ENCODE results near the gene NCF4.

Gene NCF4

DNA sequence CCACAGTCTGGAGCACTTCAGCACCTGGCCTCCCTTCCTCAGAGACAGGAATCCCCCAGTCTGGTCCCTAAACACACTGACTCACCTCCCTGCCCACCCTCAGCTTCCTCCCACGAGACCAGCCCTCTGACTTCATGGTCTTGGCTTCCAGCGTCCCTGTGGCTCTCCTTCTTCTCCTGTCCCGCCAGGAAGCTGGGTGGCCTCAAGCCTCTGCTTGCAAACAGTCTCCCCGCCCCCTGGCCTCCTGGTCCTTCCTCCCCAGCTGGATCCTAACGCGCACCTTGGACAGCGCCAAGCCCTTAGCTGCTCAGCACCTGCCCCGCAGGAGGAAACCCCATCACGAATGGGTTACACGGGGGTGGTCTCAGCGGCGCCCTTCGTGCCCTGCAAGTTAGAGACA, 4.5 kb downstream of the NCF4 start:
- TF ChIP-seq OSR1 (CRISPR knock-in tag; IDR thresholded peaks at IDR 0.05), result no peak
- ATAC-seq, result no peak

DNA sequence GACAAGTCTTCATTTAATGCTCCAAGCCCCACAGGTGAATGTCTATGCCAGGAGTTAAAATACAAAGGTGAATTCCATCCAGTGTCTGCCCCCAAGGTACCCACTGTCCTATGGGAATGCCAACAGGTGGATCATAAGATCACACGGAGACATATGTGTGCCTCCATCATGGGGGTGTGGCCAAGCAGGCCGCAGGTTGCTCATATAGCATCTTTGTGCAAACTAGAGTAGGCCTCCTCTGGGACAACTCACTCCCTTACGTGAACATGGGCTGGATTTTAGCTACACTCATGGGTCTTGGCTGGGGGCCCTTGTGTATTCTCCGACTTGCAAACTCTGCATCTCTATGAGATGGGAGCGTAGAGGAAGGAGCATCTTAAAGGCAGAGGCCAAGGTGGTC, 6.9 kb downstream of the NCF4 start:
- no peak for ATAC-seq
- TF ChIP-seq, protein P1, sequence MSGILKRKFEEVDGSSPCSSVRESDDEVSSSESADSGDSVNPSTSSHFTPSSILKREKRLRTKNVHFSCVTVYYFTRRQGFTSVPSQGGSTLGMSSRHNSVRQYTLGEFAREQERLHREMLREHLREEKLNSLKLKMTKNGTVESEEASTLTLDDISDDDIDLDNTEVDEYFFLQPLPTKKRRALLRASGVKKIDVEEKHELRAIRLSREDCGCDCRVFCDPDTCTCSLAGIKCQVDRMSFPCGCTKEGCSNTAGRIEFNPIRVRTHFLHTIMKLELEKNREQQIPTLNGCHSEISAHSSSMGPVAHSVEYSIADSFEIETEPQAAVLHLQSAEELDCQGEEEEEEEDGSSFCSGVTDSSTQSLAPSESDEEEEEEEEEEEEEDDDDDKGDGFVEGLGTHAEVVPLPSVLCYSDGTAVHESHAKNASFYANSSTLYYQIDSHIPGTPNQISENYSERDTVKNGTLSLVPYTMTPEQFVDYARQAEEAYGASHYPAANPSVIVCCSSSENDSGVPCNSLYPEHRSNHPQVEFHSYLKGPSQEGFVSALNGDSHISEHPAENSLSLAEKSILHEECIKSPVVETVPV (CRISPR knock-in tag; IDR thresholded peaks at IDR 0.05), result no peak
- TF ChIP-seq ZFP3 (CRISPR knock-in tag; IDR thresholded peaks at IDR 0.05), result no peak
- TF ChIP-seq CSDC2 (CRISPR knock-in tag; IDR thresholded peaks at IDR 0.05), result no peak
- no peak for TF ChIP-seq TOX (CRISPR knock-in tag; IDR thresholded peaks at IDR 0.05; ENCODE audit: borderline replicate concordance)
- TF ChIP-seq PPARA (CRISPR knock-in tag; IDR thresholded peaks at IDR 0.05; ENCODE audit: borderline replicate concordance), result no peak
- TF ChIP-seq, protein P2, sequence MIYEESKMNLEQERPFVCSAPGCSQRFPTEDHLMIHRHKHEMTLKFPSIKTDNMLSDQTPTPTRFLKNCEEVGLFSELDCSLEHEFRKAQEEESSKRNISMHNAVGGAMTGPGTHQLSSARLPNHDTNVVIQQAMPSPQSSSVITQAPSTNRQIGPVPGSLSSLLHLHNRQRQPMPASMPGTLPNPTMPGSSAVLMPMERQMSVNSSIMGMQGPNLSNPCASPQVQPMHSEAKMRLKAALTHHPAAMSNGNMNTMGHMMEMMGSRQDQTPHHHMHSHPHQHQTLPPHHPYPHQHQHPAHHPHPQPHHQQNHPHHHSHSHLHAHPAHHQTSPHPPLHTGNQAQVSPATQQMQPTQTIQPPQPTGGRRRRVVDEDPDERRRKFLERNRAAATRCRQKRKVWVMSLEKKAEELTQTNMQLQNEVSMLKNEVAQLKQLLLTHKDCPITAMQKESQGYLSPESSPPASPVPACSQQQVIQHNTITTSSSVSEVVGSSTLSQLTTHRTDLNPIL (CRISPR knock-in tag; IDR thresholded peaks at IDR 0.05; ENCODE audit: low read depth), result no peak
- no peak for TF ChIP-seq BACH2 (CRISPR knock-in tag; IDR thresholded peaks at IDR 0.05; ENCODE audit: borderline replicate concordance)
- no peak for TF ChIP-seq OSR1 (CRISPR knock-in tag; IDR thresholded peaks at IDR 0.05)
- TF ChIP-seq, protein P3, sequence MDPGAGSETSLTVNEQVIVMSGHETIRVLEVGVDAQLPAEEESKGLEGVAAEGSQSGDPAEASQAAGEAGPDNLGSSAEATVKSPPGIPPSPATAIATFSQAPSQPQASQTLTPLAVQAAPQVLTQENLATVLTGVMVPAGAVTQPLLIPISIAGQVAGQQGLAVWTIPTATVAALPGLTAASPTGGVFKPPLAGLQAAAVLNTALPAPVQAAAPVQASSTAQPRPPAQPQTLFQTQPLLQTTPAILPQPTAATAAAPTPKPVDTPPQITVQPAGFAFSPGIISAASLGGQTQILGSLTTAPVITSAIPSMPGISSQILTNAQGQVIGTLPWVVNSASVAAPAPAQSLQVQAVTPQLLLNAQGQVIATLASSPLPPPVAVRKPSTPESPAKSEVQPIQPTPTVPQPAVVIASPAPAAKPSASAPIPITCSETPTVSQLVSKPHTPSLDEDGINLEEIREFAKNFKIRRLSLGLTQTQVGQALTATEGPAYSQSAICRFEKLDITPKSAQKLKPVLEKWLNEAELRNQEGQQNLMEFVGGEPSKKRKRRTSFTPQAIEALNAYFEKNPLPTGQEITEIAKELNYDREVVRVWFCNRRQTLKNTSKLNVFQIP (CRISPR knock-in tag; IDR thresholded peaks at IDR 0.05; ENCODE audit: borderline replicate concordance, low read depth), result no peak
- TF ChIP-seq SNAI2 (CRISPR knock-in tag; IDR thresholded peaks at IDR 0.05), result no peak
- no peak for TF ChIP-seq ISL1 (CRISPR knock-in tag; IDR thresholded peaks at IDR 0.05)
- TF ChIP-seq, protein P4, sequence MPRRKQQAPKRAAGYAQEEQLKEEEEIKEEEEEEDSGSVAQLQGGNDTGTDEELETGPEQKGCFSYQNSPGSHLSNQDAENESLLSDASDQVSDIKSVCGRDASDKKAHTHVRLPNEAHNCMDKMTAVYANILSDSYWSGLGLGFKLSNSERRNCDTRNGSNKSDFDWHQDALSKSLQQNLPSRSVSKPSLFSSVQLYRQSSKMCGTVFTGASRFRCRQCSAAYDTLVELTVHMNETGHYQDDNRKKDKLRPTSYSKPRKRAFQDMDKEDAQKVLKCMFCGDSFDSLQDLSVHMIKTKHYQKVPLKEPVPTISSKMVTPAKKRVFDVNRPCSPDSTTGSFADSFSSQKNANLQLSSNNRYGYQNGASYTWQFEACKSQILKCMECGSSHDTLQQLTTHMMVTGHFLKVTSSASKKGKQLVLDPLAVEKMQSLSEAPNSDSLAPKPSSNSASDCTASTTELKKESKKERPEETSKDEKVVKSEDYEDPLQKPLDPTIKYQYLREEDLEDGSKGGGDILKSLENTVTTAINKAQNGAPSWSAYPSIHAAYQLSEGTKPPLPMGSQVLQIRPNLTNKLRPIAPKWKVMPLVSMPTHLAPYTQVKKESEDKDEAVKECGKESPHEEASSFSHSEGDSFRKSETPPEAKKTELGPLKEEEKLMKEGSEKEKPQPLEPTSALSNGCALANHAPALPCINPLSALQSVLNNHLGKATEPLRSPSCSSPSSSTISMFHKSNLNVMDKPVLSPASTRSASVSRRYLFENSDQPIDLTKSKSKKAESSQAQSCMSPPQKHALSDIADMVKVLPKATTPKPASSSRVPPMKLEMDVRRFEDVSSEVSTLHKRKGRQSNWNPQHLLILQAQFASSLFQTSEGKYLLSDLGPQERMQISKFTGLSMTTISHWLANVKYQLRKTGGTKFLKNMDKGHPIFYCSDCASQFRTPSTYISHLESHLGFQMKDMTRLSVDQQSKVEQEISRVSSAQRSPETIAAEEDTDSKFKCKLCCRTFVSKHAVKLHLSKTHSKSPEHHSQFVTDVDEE (CRISPR knock-in tag; IDR thresholded peaks at IDR 0.05), result no peak
- TF ChIP-seq ARNTL (CRISPR knock-in tag; IDR thresholded peaks at IDR 0.05; ENCODE audit: borderline replicate concordance, low read depth), result no peak
- TF ChIP-seq GLIS3 (CRISPR knock-in tag; IDR thresholded peaks at IDR 0.05), result no peak
- TF ChIP-seq RARB (CRISPR knock-in tag; IDR thresholded peaks at IDR 0.05), result no peak
- TF ChIP-seq ESRRG (CRISPR knock-in tag; IDR thresholded peaks at IDR 0.05), result no peak
- no peak for TF ChIP-seq ZNF70 (CRISPR knock-in tag; IDR thresholded peaks at IDR 0.05)
- TF ChIP-seq ZNF8 (CRISPR knock-in tag; IDR thresholded peaks at IDR 0.05), result no peak
- TF ChIP-seq ZNF565 (CRISPR knock-in tag; conservative IDR thresholded peaks at IDR 0.05; ENCODE audit: low read depth), result no peak

DNA sequence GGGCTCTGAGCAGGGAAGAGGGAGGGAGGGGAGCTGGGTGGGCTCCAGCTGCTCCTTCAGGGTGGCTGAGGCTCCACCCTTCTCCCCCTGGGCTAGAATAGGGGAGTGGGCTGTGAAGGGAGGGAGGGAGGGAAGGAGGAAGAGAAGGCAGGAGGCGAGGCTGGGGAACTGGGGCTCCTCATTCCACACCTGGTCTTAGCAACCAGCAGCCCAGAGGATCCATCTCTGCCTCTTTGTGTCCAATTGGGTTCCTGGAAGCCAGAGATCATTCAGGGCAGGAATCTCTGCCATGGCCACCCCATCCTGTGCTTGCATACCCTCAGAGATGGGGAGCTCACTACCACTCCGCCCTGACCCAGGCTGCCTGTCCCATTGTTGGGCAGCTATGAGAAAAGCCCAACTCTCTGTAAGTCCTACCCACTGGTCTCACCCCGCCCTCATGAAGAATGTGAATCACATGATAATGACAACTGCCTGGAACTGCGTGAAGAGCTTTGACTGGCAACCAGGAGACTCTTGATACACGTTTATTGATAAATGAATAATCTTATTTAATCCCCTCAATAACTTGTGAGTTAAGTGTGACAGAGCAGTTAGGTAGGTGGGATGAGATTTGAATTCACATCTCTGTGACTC, 7.9 kb downstream of the NCF4 start:
- TF ChIP-seq, protein P4 (CRISPR knock-in tag; IDR thresholded peaks at IDR 0.05), result no peak
- TF ChIP-seq, protein P5, sequence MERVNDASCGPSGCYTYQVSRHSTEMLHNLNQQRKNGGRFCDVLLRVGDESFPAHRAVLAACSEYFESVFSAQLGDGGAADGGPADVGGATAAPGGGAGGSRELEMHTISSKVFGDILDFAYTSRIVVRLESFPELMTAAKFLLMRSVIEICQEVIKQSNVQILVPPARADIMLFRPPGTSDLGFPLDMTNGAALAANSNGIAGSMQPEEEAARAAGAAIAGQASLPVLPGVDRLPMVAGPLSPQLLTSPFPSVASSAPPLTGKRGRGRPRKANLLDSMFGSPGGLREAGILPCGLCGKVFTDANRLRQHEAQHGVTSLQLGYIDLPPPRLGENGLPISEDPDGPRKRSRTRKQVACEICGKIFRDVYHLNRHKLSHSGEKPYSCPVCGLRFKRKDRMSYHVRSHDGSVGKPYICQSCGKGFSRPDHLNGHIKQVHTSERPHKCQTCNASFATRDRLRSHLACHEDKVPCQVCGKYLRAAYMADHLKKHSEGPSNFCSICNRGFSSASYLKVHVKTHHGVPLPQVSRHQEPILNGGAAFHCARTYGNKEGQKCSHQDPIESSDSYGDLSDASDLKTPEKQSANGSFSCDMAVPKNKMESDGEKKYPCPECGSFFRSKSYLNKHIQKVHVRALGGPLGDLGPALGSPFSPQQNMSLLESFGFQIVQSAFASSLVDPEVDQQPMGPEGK (CRISPR knock-in tag; IDR thresholded peaks at IDR 0.05; ENCODE audit: borderline replicate concordance), result no peak
- TF ChIP-seq ZNF70 (CRISPR knock-in tag; IDR thresholded peaks at IDR 0.05) (no peak), PPARA (CRISPR knock-in tag; IDR thresholded peaks at IDR 0.05; ENCODE audit: borderline replicate concordance) (no peak), ZC3H10 (CRISPR knock-in tag; IDR thresholded peaks at IDR 0.05) (no peak), CSDC2 (CRISPR knock-in tag; IDR thresholded peaks at IDR 0.05) (no peak), ZFP3 (CRISPR knock-in tag; IDR thresholded peaks at IDR 0.05) (no peak), BACH2 (CRISPR knock-in tag; IDR thresholded peaks at IDR 0.05; ENCODE audit: borderline replicate concordance) (no peak)
- TF ChIP-seq, protein P1 (CRISPR knock-in tag; IDR thresholded peaks at IDR 0.05), result no peak
- no peak for ATAC-seq
